ENCODE data around the gene YBX2. TPM values are rescaled to one million over a fixed set of nuclear protein-coding genes. Genes with fewer than 3 reads are reported as not detected.

YBX2 gene
- total RNA-seq, 1 experiment from 2014 or later = 24.0 TPM

- no peak; the same call in 2 of the 3 replicates for TF ChIP-seq CTCF (conservative IDR thresholded peaks at IDR 0.05)
These were observed 42.0 kb downstream of the YBX2 start, which contains the start of gene ELP5 for GRCh38 chr17:7252176-7253043. Gene ELP5 (plus strand): TSS chr17:7252215. CDS start chr17:7252551, 336 bp downstream.

More at GRCh38 chr17:7252176-7253043, 42.0 kb downstream of the YBX2 start, which contains the start of gene ELP5:
- Histone ChIP-seq H3K56ac (ENCODE audit: insufficient read length, low read depth, low read length) (no peak within 1 kb of the TSS), H4K5ac (ENCODE audit: insufficient read length, low read depth, low read length) (no peak within 1 kb of the TSS), H2BK20ac (ENCODE audit: low read depth, low read length, poor library complexity, severe bottlenecking) (no peak within 1 kb of the TSS), H3K79me1 (ENCODE audit: insufficient read depth, low read depth, low read length, poor library complexity, severe bottlenecking) (peaks cover 13% of the 10 kb centered on the region), H3K27ac (ENCODE audit: insufficient read length, low read depth, low read length) (peak within 1 kb of the TSS; percentile 9), H3T11ph (ENCODE audit: low read length) (no peak within 1 kb of the TSS), H3K4me2 (ENCODE audit: insufficient read depth, insufficient read length, low read length) (peak within 1 kb of the TSS; percentile 79), H3K14ac (ENCODE audit: insufficient read depth, low read length) (peak within 1 kb of the TSS; percentile 81), H3K9me3 (ENCODE audit: control insufficient read depth, low read depth, low read length) (no peaks in the 10 kb centered on the region), H3K9ac (ENCODE audit: extremely low read depth, insufficient read length, low read length) (peak within 1 kb of the TSS; percentile 81), H3K79me2 (ENCODE audit: insufficient read depth, low read length) (peaks cover 25% of the 10 kb centered on the region; the same call in 1 of the 2 replicates), H3K23ac (ENCODE audit: insufficient read length, low read depth, low read length) (no peak within 1 kb of the TSS), H2AK5ac (ENCODE audit: insufficient read length, low read length) (no peak within 1 kb of the TSS), H2BK15ac (ENCODE audit: low read depth, low read length) (no peak within 1 kb of the TSS), H2BK12ac (ENCODE audit: insufficient read length, low read depth, low read length) (no peak within 1 kb of the TSS), H3K18ac (ENCODE audit: insufficient read length, low read depth, low read length) (peak within 1 kb of the TSS; percentile 90), H4K20me1 (ENCODE audit: control insufficient read depth, insufficient read depth, insufficient read length) (no peaks in the 10 kb centered on the region), H3K23me2 (ENCODE audit: insufficient read length, low read depth, low read length, poor library complexity, severe bottlenecking) (peaks cover 6% of the 10 kb centered on the region), H2BK120ac (ENCODE audit: low read depth, low read length, poor library complexity, severe bottlenecking) (peak within 1 kb of the TSS; percentile 50), H3K4ac (ENCODE audit: low read depth, low read length) (no peak within 1 kb of the TSS), H3K4me1 (ENCODE audit: insufficient read depth, low read length) (no peaks in the 10 kb centered on the region; the same call in 1 of the 2 replicates), H4K91ac (ENCODE audit: insufficient read length, low read depth, low read length) (no peak within 1 kb of the TSS), H2BK5ac (ENCODE audit: insufficient read length, low read length) (no peak within 1 kb of the TSS), H3K27me3 (ENCODE audit: insufficient read depth, low read length) (no peaks in the 10 kb centered on the region), H2AFZ (ENCODE audit: low read length) (no peak within 1 kb of the TSS), H4K8ac (replicated peaks; ENCODE audit: insufficient read length, low read depth, low read length) (no peak within 1 kb of the TSS)
- WGBS (ENCODE audit: extremely low coverage, insufficient read length, low lambda C conversion rate) = no CpG with 5 or more reads among the region's 55 CpGs
- DNase-seq = peak; percentile 98
- H3K36me3 Mint-ChIP-seq (ENCODE audit: insufficient read depth in 1 of 3, low read depth in 3 of 3) = peaks cover 22 to 42% (median 40%) of the 10 kb centered on the region in 3 experiments
- peak within 1 kb of the TSS; percentile 90 to 95 for H3K4me3 Mint-ChIP-seq
- no peaks in the 10 kb centered on the region for H3K9me3 Mint-ChIP-seq
- no peaks in the 10 kb centered on the region; the same call in 1 of the 2 replicates for H3K27me3 Mint-ChIP-seq (ENCODE audit: low read depth)
- H3K27ac Mint-ChIP-seq = peak within 1 kb of the TSS; percentile 100
- H3K4me1 Mint-ChIP-seq = peaks cover 22 to 28% of the 10 kb centered on the region in 2 experiments

All from H9 (cell line).